Adrenal gland (tissue), 5 donors: Measurements from ENCODE around the gene FBXW8.

Source experiments
- CTCF ChIP-seq, 6 experiments: fragments of 450-650 bp in 4 of 6; fragments of 200-600 bp in 2 of 6; sonication (generic) in 1 of 6; IDR thresholded peaks; 1 replicate in 5 of 6; 2 replicates in 1 of 6; pipeline versions ENCODE4 v1.5.1 to v1.8.0; 2016 to 2021; ENCODE audit warnings: antibody characterized with exemption in 6 of 6, mild to moderate bottlenecking in 2 of 6, moderate library complexity in 1 of 6
- POLR2A ChIP-seq, 2 donors: fragments of 450-650 bp; IDR thresholded peaks; one replicate each; pipeline ENCODE4 v1.6.1; 2017; ENCODE audit warnings: antibody characterized with exemption in 2 of 2, mild to moderate bottlenecking in 2 of 2, moderate library complexity in 1 of 2
- donor health status: DM: no; HTN: no; CAD: no.

- TF ChIP-seq POLR2A (IDR thresholded peaks at IDR 0.05) (no peak), CTCF (IDR thresholded peaks at IDR 0.05) (no peak)
Observed at GRCh38 chr12:116878567-116879508, 31.9 kb upstream of the FBXW8 start.
